ENCODE data around the gene OSMR. TPM values are rescaled to one million over a fixed set of nuclear protein-coding genes. Genes with fewer than 3 reads are reported as not detected.

Gene OSMR
- polyA plus RNA-seq, 1 donor from 2014 or later = not detected

DNA sequence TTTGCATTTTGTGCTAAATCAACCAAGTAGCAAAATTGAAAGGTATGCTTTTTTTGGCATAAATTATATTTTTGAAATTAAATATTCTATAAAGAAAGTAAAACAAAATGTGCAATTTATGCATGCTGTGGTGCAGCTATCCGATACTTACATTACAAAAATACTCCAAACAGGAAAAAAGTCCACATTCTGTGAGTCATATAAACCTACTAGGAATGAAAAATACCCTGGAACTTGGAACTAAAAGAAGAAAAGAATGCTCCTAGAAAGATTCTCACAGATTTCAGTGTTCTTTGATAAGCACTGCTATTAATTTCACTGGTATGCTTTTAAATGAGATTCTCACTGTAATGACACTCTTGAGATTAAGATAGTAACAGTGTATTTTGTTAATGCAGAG is 92.6 kb downstream of the OSMR start:
- H3K4me3 ChIP-seq (ENCODE audit: low read length) = no peak overlapping the region
- no peak for TF ChIP-seq MXI1 (conservative IDR thresholded peaks at IDR 0.05; ENCODE audit: poor library complexity, severe bottlenecking)
- TF ChIP-seq EP300 (conservative IDR thresholded peaks at IDR 0.05; ENCODE audit: poor library complexity, severe bottlenecking) = no peak
- TF ChIP-seq POLR2AphosphoS5 (IDR thresholded peaks at IDR 0.05) = no peak
- TF ChIP-seq, protein P1, sequence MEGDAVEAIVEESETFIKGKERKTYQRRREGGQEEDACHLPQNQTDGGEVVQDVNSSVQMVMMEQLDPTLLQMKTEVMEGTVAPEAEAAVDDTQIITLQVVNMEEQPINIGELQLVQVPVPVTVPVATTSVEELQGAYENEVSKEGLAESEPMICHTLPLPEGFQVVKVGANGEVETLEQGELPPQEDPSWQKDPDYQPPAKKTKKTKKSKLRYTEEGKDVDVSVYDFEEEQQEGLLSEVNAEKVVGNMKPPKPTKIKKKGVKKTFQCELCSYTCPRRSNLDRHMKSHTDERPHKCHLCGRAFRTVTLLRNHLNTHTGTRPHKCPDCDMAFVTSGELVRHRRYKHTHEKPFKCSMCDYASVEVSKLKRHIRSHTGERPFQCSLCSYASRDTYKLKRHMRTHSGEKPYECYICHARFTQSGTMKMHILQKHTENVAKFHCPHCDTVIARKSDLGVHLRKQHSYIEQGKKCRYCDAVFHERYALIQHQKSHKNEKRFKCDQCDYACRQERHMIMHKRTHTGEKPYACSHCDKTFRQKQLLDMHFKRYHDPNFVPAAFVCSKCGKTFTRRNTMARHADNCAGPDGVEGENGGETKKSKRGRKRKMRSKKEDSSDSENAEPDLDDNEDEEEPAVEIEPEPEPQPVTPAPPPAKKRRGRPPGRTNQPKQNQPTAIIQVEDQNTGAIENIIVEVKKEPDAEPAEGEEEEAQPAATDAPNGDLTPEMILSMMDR (IDR thresholded peaks at IDR 0.05; ENCODE audit: poor library complexity, severe bottlenecking) = no peak
- no peak for TF ChIP-seq SMC3 (conservative IDR thresholded peaks at IDR 0.05; ENCODE audit: poor library complexity)
- TF ChIP-seq EZH2 (IDR thresholded peaks at IDR 0.05; ENCODE audit: borderline replicate concordance, insufficient read depth, low read length, poor library complexity, severe bottlenecking) = no peak
- TF ChIP-seq TAF1 (IDR thresholded peaks at IDR 0.05; ENCODE audit: low read depth) = no peak
- TF ChIP-seq RAD21 (conservative IDR thresholded peaks at IDR 0.05) = no peak
- TF ChIP-seq, protein P2, sequence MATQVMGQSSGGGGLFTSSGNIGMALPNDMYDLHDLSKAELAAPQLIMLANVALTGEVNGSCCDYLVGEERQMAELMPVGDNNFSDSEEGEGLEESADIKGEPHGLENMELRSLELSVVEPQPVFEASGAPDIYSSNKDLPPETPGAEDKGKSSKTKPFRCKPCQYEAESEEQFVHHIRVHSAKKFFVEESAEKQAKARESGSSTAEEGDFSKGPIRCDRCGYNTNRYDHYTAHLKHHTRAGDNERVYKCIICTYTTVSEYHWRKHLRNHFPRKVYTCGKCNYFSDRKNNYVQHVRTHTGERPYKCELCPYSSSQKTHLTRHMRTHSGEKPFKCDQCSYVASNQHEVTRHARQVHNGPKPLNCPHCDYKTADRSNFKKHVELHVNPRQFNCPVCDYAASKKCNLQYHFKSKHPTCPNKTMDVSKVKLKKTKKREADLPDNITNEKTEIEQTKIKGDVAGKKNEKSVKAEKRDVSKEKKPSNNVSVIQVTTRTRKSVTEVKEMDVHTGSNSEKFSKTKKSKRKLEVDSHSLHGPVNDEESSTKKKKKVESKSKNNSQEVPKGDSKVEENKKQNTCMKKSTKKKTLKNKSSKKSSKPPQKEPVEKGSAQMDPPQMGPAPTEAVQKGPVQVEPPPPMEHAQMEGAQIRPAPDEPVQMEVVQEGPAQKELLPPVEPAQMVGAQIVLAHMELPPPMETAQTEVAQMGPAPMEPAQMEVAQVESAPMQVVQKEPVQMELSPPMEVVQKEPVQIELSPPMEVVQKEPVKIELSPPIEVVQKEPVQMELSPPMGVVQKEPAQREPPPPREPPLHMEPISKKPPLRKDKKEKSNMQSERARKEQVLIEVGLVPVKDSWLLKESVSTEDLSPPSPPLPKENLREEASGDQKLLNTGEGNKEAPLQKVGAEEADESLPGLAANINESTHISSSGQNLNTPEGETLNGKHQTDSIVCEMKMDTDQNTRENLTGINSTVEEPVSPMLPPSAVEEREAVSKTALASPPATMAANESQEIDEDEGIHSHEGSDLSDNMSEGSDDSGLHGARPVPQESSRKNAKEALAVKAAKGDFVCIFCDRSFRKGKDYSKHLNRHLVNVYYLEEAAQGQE (IDR thresholded peaks at IDR 0.05; ENCODE audit: borderline replicate concordance) = no peak

DNA sequence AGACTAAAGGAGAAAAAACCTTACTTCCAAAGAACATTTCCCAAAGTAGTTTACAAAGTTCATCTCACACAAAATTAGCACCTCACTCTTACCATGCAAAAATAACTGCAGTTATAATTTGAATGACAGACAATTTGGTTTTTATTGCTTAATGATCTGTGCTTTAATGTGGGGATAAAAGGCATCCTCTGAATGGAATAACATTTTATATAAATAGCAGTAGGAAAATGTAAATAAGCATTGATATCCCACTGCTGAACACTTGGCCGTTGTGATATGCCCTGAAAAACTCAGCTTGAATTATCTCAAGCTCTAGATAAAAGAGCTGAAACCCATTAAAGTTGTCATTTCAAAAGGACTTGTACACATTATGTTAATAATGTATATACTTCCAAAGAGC is 93.2 kb downstream of the OSMR start:
- Histone ChIP-seq H3K9me3 (ENCODE audit: low read length) (no peaks in the 10 kb centered on the region), H3K9me2 (ENCODE audit: insufficient read depth, low read length) (no peaks in the 10 kb centered on the region), H2AFZ (ENCODE audit: low read depth, low read length) (no peak overlapping the region), H3K9ac (ENCODE audit: low read length) (no peak overlapping the region), H3K79me2 (replicated peaks; ENCODE audit: insufficient read depth, low read length) (no peaks in the 10 kb centered on the region), H3K4me2 (ENCODE audit: low read length) (no peak overlapping the region), H3K27ac (ENCODE audit: low read length) (no peak overlapping the region), H3K4me3 (ENCODE audit: low read length) (no peak overlapping the region), H3K36me3 (ENCODE audit: insufficient read depth, low read length) (peaks cover 5% of the 10 kb centered on the region), H3K27me3 (ENCODE audit: insufficient read depth, low read depth, low read length) (no peaks in the 10 kb centered on the region), H3F3A (ENCODE audit: insufficient read depth, low read length, poor library complexity, severe bottlenecking) (no peaks in the 10 kb centered on the region), H4K20me1 (ENCODE audit: insufficient read depth) (no peaks in the 10 kb centered on the region)
- no peak for TF ChIP-seq RAD21 (conservative IDR thresholded peaks at IDR 0.05)
- TF ChIP-seq SMC3 (conservative IDR thresholded peaks at IDR 0.05; ENCODE audit: poor library complexity) = no peak
- no peak for TF ChIP-seq POLR2AphosphoS5 (IDR thresholded peaks at IDR 0.05)
- TF ChIP-seq, protein P1 (IDR thresholded peaks at IDR 0.05; ENCODE audit: poor library complexity, severe bottlenecking) = no peak
- no peak for TF ChIP-seq TAF1 (IDR thresholded peaks at IDR 0.05; ENCODE audit: low read depth)

More for the DNA sequence above, 92.6 kb downstream of the OSMR start:
- Histone ChIP-seq H3K4me2 (ENCODE audit: low read length) (no peak overlapping the region), H3F3A (ENCODE audit: insufficient read depth, low read length, poor library complexity, severe bottlenecking) (no peaks in the 10 kb centered on the region), H3K79me2 (replicated peaks; ENCODE audit: insufficient read depth, low read length) (no peaks in the 10 kb centered on the region), H3K27me3 (ENCODE audit: insufficient read depth, low read depth, low read length) (no peaks in the 10 kb centered on the region), H3K9ac (ENCODE audit: low read length) (no peak overlapping the region), H3K9me3 (ENCODE audit: low read length) (no peaks in the 10 kb centered on the region), H3K9me2 (ENCODE audit: insufficient read depth, low read length) (no peaks in the 10 kb centered on the region), H3K27ac (ENCODE audit: low read length) (no peak overlapping the region), H4K20me1 (ENCODE audit: insufficient read depth) (no peaks in the 10 kb centered on the region), H2AFZ (ENCODE audit: low read depth, low read length) (no peak overlapping the region), H3K36me3 (ENCODE audit: insufficient read depth, low read length) (peaks cover 5% of the 10 kb centered on the region)
